ENCODE data around the gene NRXN3. TPM values are rescaled to one million over a fixed set of nuclear protein-coding genes. Genes with fewer than 3 reads are reported as not detected.

NRXN3 gene
- total RNA-seq, 1 donor from 2014 or later: 18.0 TPM

DNA sequence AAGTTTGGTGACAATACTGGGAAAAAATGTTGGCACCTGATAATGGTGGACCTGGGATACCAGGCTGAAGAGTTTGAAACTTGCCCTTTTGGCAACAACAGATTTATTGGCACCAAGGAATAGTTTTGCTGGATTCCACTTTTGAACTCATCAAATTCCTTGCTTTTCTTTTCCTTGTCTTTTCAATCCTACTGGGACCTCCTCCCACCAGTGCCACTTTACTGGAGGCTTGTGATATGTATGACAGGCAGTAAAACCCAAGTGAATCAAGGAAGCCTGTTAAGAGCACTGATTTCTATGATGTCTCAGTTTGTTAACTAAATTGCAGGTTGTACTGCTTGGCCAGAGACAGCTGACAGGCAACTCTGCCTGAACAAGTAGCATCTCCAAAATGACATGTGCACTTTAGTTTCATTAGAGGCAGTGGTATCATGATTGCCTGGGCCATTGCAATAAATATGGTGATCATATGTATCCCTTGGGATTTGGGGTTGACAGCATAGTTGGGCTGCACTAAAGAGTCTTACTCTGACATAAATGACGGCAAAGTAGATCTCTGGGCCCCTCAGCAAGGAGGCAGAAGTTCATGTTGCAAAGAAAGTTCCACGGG lies 1475.7 kb downstream of the NRXN3 start:
- peaks cover 3% of the 10 kb centered on the region for H3K9me3 ChIP-seq (ENCODE audit: insufficient read depth, low read depth, low read length)
- no peak overlapping the region for H3K4me3 ChIP-seq (ENCODE audit: insufficient read depth, low read depth, low read length)
- H3K9ac ChIP-seq (ENCODE audit: low read length): no peak overlapping the region
- H3K36me3 ChIP-seq (ENCODE audit: insufficient read depth, low read length): no peaks in the 10 kb centered on the region
- FAIRE-seq: no peak
- no peaks in the 10 kb centered on the region for H3K4me1 ChIP-seq (ENCODE audit: insufficient read depth, low read length)
- no peak for DNase-seq (ENCODE audit: low read depth)
- TF ChIP-seq CTCF (IDR thresholded peaks at IDR 0.05; ENCODE audit: insufficient read depth, low read depth, low read length) (no peak), EZH2 (IDR thresholded peaks at IDR 0.05; ENCODE audit: insufficient read depth, low read length) (no peak)
- no peak overlapping the region for H3K27ac ChIP-seq (ENCODE audit: low read depth, low read length)
- Mint-ChIP-seq H3K4me1 (ENCODE audit: low read depth, unreplicated experiment) (no peaks in the 10 kb centered on the region), H3K4me3 (ENCODE audit: unreplicated experiment) (no peak overlapping the region), H3K36me3 (ENCODE audit: low read depth, unreplicated experiment) (no peaks in the 10 kb centered on the region), H3K27me3 (ENCODE audit: low read depth, unreplicated experiment) (no peaks in the 10 kb centered on the region), H3K9me3 (ENCODE audit: unreplicated experiment) (no peaks in the 10 kb centered on the region), H3K27ac (ENCODE audit: unreplicated experiment) (no peak overlapping the region)
- H3K4me2 ChIP-seq (ENCODE audit: low read length): no peak overlapping the region
- H3K79me2 ChIP-seq (ENCODE audit: insufficient read depth, low read length): no peaks in the 10 kb centered on the region
- H2AFZ ChIP-seq (ENCODE audit: low read depth, low read length): no peak overlapping the region
- no peaks in the 10 kb centered on the region for H3K27me3 ChIP-seq (ENCODE audit: insufficient read depth, low read length)
- no peaks in the 10 kb centered on the region for H4K20me1 ChIP-seq (ENCODE audit: insufficient read depth, low read length)

DNA sequence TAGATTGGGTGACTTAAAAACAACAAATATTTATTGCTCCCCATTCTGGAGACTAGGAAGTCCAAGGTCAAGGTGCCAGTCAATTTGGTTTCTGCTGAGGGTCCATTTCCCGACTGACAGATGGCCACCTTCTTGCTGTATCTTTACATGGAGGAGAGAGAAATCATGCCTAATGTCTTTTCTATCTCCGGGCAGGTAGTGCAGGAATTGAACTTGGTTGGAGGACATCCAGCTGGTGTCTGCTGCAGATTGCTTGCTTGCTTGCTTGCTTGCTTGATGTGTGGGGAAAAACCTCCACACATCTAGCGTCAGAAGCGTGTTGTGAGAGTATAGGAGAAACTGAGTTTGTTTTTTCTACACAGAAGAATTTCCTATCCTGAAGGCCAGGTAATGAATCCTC lies 1479.7 kb downstream of the NRXN3 start:
- no peaks in the 10 kb centered on the region for H3K36me3 ChIP-seq (ENCODE audit: insufficient read depth, low read length)
- H3K9me3 ChIP-seq (ENCODE audit: insufficient read depth, low read depth, low read length): peaks cover 3% of the 10 kb centered on the region
- no peaks in the 10 kb centered on the region for H4K20me1 ChIP-seq (ENCODE audit: insufficient read depth, low read length)
- H3K79me2 ChIP-seq (ENCODE audit: insufficient read depth, low read length): no peaks in the 10 kb centered on the region
- no peaks in the 10 kb centered on the region for H3K4me1 ChIP-seq (ENCODE audit: insufficient read depth, low read length)
- TF ChIP-seq EZH2 (IDR thresholded peaks at IDR 0.05; ENCODE audit: insufficient read depth, low read length) (no peak), CTCF (IDR thresholded peaks at IDR 0.05; ENCODE audit: insufficient read depth, low read depth, low read length) (no peak)
- H3K27ac ChIP-seq (ENCODE audit: low read depth, low read length): no peak overlapping the region
- Mint-ChIP-seq H3K9me3 (ENCODE audit: unreplicated experiment) (no peaks in the 10 kb centered on the region), H3K4me3 (ENCODE audit: unreplicated experiment) (no peak overlapping the region), H3K27me3 (ENCODE audit: low read depth, unreplicated experiment) (no peaks in the 10 kb centered on the region), H3K36me3 (ENCODE audit: low read depth, unreplicated experiment) (no peaks in the 10 kb centered on the region), H3K4me1 (ENCODE audit: low read depth, unreplicated experiment) (no peaks in the 10 kb centered on the region), H3K27ac (ENCODE audit: unreplicated experiment) (no peak overlapping the region)
- H3K4me3 ChIP-seq (ENCODE audit: insufficient read depth, low read depth, low read length): no peak overlapping the region
- H2AFZ ChIP-seq (ENCODE audit: low read depth, low read length): no peak overlapping the region
- H3K9ac ChIP-seq (ENCODE audit: low read length): no peak overlapping the region
- FAIRE-seq (no peak), DNase-seq (ENCODE audit: low read depth) (no peak)
- no peak overlapping the region for H3K4me2 ChIP-seq (ENCODE audit: low read length)
- H3K27me3 ChIP-seq (ENCODE audit: insufficient read depth, low read length): no peaks in the 10 kb centered on the region

GRCh38 chr14:79652513-79653307 lies 1482.5 kb downstream of the NRXN3 start:
- H3K9ac ChIP-seq (ENCODE audit: low read length): no peak overlapping the region
- no peak for TF ChIP-seq CTCF (IDR thresholded peaks at IDR 0.05; ENCODE audit: insufficient read depth, low read depth, low read length)
- TF ChIP-seq EZH2 (IDR thresholded peaks at IDR 0.05; ENCODE audit: insufficient read depth, low read length): no peak
- no peak overlapping the region for H3K27ac Mint-ChIP-seq (ENCODE audit: unreplicated experiment)

More at GRCh38 chr14:79652513-79653307, 1482.5 kb downstream of the NRXN3 start:
- Histone ChIP-seq H3K27ac (ENCODE audit: low read depth, low read length) (no peak overlapping the region), H3K27me3 (ENCODE audit: insufficient read depth, low read length) (no peaks in the 10 kb centered on the region), H3K36me3 (ENCODE audit: insufficient read depth, low read length) (no peaks in the 10 kb centered on the region), H3K79me2 (ENCODE audit: insufficient read depth, low read length) (no peaks in the 10 kb centered on the region), H4K20me1 (ENCODE audit: insufficient read depth, low read length) (no peaks in the 10 kb centered on the region), H3K9me3 (ENCODE audit: insufficient read depth, low read depth, low read length) (peaks cover 3% of the 10 kb centered on the region), H3K4me2 (ENCODE audit: low read length) (no peak overlapping the region), H3K4me1 (ENCODE audit: insufficient read depth, low read length) (no peaks in the 10 kb centered on the region), H2AFZ (ENCODE audit: low read depth, low read length) (no peak overlapping the region), H3K4me3 (ENCODE audit: insufficient read depth, low read depth, low read length) (no peak overlapping the region)
- Mint-ChIP-seq H3K4me3 (ENCODE audit: unreplicated experiment) (no peak overlapping the region), H3K9me3 (ENCODE audit: unreplicated experiment) (no peaks in the 10 kb centered on the region), H3K27me3 (ENCODE audit: low read depth, unreplicated experiment) (no peaks in the 10 kb centered on the region), H3K4me1 (ENCODE audit: low read depth, unreplicated experiment) (no peaks in the 10 kb centered on the region), H3K36me3 (ENCODE audit: low read depth, unreplicated experiment) (no peaks in the 10 kb centered on the region)
- FAIRE-seq (no peak), DNase-seq (ENCODE audit: low read depth) (no peak)

All from astrocyte (in vitro differentiated cells and primary cell).